Activated naive CD4-positive, alpha-beta T cell treated with anti-CD3 and anti-CD28 coated beads for 36 hours (primary cell): Measurements from ENCODE around the gene SCAPER. TPM values are rescaled to one million over a fixed set of nuclear protein-coding genes. Genes with fewer than 3 reads are reported as not detected.

Experiments
- CTCF ChIA-PET: fragments of 350-600 bp; sonication (Branson Sonifier 250); formaldehyde crosslinking; loops from one replicate; lab custom pipeline; 2021; ENCODE audit warnings: antibody characterized with exemption; lab: Charles Lee
- DNase-seq: peaks from one replicate; pipeline ENCODE4 v3.0.0-alpha.2; 2020
- H3K27ac Mint-ChIP-seq: one replicate; pipeline ENCODE4 v1.8.0; 2021; ENCODE audit warnings: mild to moderate bottlenecking, mixed read lengths
- H3K27me3 Mint-ChIP-seq: one replicate; pipeline ENCODE4 v1.8.0; 2021; ENCODE audit warnings: low read depth, mixed read lengths
- H3K36me3 Mint-ChIP-seq: one replicate; pipeline ENCODE4 v1.8.0; 2021; ENCODE audit warnings: low read depth, mixed read lengths
- H3K4me1 Mint-ChIP-seq: one replicate; pipeline ENCODE4 v1.8.0; 2021; ENCODE audit warnings: low read depth, mixed read lengths
- H3K4me3 Mint-ChIP-seq: one replicate; pipeline ENCODE4 v1.8.0; 2021; ENCODE audit warnings: mild to moderate bottlenecking, moderate library complexity, mixed read lengths
- H3K9me3 Mint-ChIP-seq: one replicate; pipeline ENCODE4 v1.8.0; 2021; ENCODE audit warnings: mixed read lengths
- intact Hi-C: fragments of 100-400 bp; cut with micrococcal nuclease; formaldehyde crosslinking; loops from one replicate; pipeline ENCODE4 v1.15.1; 2023
- total RNA-seq, 2 experiments: library from RNA; stranded (reverse); gene quantifications; one replicate each; pipeline ENCODE4 v1.2.3, GENCODE V29; 2021

Gene SCAPER, protein sequence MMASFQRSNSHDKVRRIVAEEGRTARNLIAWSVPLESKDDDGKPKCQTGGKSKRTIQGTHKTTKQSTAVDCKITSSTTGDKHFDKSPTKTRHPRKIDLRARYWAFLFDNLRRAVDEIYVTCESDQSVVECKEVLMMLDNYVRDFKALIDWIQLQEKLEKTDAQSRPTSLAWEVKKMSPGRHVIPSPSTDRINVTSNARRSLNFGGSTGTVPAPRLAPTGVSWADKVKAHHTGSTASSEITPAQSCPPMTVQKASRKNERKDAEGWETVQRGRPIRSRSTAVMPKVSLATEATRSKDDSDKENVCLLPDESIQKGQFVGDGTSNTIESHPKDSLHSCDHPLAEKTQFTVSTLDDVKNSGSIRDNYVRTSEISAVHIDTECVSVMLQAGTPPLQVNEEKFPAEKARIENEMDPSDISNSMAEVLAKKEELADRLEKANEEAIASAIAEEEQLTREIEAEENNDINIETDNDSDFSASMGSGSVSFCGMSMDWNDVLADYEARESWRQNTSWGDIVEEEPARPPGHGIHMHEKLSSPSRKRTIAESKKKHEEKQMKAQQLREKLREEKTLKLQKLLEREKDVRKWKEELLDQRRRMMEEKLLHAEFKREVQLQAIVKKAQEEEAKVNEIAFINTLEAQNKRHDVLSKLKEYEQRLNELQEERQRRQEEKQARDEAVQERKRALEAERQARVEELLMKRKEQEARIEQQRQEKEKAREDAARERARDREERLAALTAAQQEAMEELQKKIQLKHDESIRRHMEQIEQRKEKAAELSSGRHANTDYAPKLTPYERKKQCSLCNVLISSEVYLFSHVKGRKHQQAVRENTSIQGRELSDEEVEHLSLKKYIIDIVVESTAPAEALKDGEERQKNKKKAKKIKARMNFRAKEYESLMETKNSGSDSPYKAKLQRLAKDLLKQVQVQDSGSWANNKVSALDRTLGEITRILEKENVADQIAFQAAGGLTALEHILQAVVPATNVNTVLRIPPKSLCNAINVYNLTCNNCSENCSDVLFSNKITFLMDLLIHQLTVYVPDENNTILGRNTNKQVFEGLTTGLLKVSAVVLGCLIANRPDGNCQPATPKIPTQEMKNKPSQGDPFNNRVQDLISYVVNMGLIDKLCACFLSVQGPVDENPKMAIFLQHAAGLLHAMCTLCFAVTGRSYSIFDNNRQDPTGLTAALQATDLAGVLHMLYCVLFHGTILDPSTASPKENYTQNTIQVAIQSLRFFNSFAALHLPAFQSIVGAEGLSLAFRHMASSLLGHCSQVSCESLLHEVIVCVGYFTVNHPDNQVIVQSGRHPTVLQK (N-terminal part only)
- 10 to 100 TPM; 28.5 to 28.9 TPM for total RNA-seq

DNA sequence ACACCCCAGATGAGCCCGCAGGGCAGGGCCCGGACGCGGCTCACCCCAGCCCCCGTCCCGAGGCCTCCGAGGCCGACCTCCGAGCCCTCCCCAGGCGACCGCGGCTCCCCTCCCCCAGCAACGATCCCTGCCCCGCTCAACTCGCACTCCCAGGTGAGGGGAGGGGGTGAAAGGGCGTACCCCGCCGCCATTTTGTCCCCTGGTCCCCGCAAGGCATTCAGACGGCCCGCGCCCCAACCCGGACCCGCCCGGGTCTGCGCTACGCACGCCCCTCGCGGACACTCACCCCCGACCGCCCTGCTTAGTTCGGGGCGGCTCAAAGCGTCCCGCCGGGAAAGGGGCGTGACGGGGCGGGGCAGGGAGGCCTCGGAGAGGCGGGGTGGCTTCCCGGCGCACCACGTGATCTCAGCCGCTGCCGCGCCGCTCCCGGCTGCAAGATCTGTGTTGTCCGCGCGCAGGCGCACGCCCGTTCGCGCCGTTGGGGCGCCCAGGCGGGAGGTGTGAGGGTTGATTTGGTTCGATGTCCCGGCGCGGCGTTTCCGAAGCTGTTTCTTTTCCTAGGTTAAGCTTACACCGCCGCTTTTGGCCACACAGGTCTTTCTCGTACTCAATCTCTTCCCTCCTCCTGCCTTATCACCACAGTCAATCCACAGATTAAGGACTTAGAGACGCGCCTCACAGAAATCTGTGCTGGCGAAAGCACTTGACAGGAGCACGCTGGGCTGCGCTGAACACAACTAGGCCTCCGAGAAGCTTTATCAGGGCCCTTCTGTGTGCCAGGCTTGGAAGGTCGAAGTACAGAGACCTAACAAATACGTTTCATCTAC is at the start of gene SCAPER:
Gene SCAPER, minus strand, starts transcription at position 328 of the 827 bp plus-strand sequence. CDS start 21,523 bp downstream, outside the sequence.
- Mint-ChIP-seq H3K9me3 (no peaks in the 10 kb centered on the region), H3K4me1 (peaks cover 31% of the 10 kb centered on the region), H3K36me3 (no peaks in the 10 kb centered on the region), H3K4me3 (peak within 1 kb of the TSS; percentile 83), H3K27ac (peak within 1 kb of the TSS; percentile 91), H3K27me3 (no peaks in the 10 kb centered on the region)
- DNase-seq: peak; percentile 93
- CTCF ChIA-PET: interaction anchor here (0.9 to 1.5 kb wide), 5 partner anchors 8 to 70 kb away, joined by 3 to 4 read pairs (median 3); partner anchors contain the start of gene RCN2
- intact Hi-C loops: loop anchor here (1.0 to 10.0 kb wide), 3 partner anchors 26 to 520 kb away; partner anchors contain the start of genes HMG20A, PEAK1 and RCN2

DNA sequence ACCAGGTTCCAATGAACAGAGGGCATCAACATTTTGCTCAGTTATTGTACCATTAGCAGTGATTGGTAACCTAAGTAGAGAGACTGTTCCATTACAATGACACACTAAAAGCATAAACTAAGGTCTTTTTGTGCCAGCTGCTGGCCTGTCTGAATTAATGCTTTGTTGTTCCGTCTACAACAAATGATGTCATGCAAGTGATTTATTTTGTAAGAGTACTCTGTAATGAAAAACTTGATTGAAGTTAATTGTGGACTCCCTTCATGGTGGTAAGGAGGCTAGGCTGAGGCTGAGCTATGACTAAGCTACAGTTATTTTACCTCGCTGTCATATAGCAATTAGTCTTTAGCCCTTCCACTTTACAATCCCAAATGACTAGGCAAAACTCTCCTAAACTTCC is 49.6 kb upstream of the SCAPER start:
- Mint-ChIP-seq H3K27me3 (no peaks in the 10 kb centered on the region), H3K9me3 (no peaks in the 10 kb centered on the region), H3K36me3 (peaks cover 7% of the 10 kb centered on the region), H3K27ac (no peak overlapping the region), H3K4me1 (peaks cover 7% of the 10 kb centered on the region), H3K4me3 (no peak overlapping the region)
- intact Hi-C loops: no loop called here
- CTCF ChIA-PET: interaction anchor here (0.7 to 3.0 kb wide), 3 partner anchors 19 to 80 kb away, joined by 3 to 13 read pairs (median 4); no protein-coding TSS in a partner anchor
- DNase-seq: no peak

DNA sequence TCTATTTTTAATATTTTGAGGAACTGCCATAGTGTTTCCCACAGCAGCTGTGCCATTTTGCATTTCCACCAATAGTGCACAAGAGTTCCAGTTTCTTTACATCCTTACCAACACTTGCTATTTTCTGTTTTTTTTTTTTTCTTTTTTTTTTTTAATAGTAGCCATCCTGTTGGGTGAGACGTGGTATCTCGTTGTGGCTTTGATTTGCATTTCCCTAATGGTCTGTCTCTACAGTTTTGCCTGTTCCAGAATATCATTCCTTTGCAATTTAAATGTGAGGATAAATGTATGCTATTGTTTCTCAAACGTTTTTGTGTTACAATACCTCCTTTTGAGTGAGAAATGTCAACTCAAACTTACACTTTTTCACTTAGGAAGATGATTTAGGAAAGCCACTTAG is 48.8 kb upstream of the SCAPER start:
- H3K27me3 Mint-ChIP-seq: no peaks in the 10 kb centered on the region
- no peak overlapping the region for H3K27ac Mint-ChIP-seq
- no peaks in the 10 kb centered on the region for H3K9me3 Mint-ChIP-seq
- peaks cover 7% of the 10 kb centered on the region for H3K36me3 Mint-ChIP-seq
- no peak overlapping the region for H3K4me3 Mint-ChIP-seq
- no peak for DNase-seq
- intact Hi-C loops: no loop called here
- peaks cover 7% of the 10 kb centered on the region for H3K4me1 Mint-ChIP-seq
- CTCF ChIA-PET: interaction anchor here (0.9 to 3.0 kb wide), 2 partner anchors 19 to 33 kb away, joined by 4 to 13 read pairs; no protein-coding TSS in a partner anchor

DNA sequence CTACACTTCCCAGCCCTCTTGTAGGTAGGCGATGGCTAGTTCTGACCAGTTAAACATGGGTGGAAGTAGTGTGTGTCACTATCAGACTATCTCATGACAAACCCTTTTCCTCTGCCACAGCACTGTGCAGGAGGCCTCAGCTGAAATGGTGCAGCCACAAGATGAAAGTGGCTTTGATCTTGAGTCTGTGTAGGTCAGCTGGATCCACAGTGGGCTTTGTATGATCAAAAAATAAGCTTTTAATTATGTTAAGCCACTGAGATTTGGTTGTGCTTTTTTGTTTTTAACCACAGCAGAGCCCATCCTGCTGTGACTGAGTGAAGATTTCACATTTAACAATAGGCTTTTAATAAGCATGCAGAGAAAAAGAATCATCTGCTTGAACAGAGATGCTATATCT is 46.1 kb upstream of the SCAPER start:
- intact Hi-C loops: no loop called here
- Mint-ChIP-seq H3K9me3 (no peaks in the 10 kb centered on the region), H3K27ac (no peak overlapping the region), H3K27me3 (no peaks in the 10 kb centered on the region), H3K4me1 (peaks cover 7% of the 10 kb centered on the region), H3K36me3 (peaks cover 13% of the 10 kb centered on the region), H3K4me3 (no peak overlapping the region)
- no peak for DNase-seq
- CTCF ChIA-PET: interaction anchor here (0.9 to 1.6 kb wide), 2 partner anchors 9 to 22 kb away, joined by 3 to 5 read pairs; no protein-coding TSS in a partner anchor

DNA sequence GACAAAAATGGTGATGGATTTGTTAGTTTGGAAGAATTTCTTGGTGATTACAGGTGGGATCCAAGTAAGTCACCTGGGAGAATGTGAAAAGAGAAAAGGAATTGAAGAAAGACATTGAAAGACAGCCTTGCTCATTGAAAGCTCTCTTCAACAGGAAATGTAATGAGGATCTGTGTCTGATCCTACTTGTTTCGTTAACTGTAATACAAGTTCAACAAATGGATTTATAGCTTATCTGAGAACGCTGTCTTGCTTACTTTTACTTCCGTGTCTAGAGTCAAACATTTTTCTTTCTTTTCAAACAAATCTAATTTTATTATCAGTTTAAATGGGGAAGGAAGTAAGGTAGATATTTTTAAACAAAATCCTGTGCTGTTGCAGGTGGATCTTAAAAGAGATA is 42.3 kb upstream of the SCAPER start:
- no peak overlapping the region for H3K27ac Mint-ChIP-seq
- CTCF ChIA-PET: interaction anchor here (1.1 kb wide), 1 partner anchor 28 kb away, joined by 3 read pairs; no protein-coding TSS in a partner anchor
- intact Hi-C loops: no loop called here
- peaks cover 7% of the 10 kb centered on the region for H3K4me1 Mint-ChIP-seq
- H3K9me3 Mint-ChIP-seq: no peaks in the 10 kb centered on the region
- no peak for DNase-seq
- peaks cover 32% of the 10 kb centered on the region for H3K36me3 Mint-ChIP-seq
- H3K27me3 Mint-ChIP-seq: no peaks in the 10 kb centered on the region
- no peak overlapping the region for H3K4me3 Mint-ChIP-seq

DNA sequence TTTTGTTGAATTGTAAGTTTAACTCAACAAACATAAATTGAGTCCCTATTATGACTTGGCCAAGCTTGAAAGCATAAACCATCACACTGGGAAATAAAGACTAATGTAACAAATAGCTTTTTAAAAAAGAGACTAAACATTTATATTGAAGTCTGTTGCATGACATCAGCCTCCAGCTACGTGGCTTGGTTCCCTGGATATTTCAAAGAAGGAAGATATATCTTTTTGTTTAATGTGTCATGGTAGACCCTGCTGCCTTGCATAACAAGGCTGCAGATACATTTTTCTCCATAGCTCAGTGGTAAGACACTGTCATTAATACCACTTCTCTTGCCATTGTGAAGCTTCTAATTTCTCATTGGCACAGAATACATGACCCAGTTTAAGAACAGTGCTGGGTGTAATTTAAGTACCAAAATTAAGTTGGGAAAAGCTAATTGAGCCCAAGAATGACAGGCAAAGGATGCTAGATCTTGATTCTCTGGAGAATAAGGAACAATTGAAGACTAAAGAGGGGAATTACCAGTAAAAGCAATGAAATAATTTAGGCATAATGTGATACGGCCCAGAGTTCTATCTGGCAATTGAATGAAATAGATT is 40.5 kb upstream of the SCAPER start:
- no peak for DNase-seq
- Mint-ChIP-seq H3K36me3 (peaks cover 28% of the 10 kb centered on the region), H3K27ac (no peak overlapping the region), H3K9me3 (no peaks in the 10 kb centered on the region), H3K4me3 (no peak overlapping the region), H3K27me3 (no peaks in the 10 kb centered on the region), H3K4me1 (no peaks in the 10 kb centered on the region)
- intact Hi-C loops: no loop called here
- CTCF ChIA-PET: interaction anchor here (1.3 kb wide), 1 partner anchor 28 kb away, joined by 4 read pairs; no protein-coding TSS in a partner anchor

DNA sequence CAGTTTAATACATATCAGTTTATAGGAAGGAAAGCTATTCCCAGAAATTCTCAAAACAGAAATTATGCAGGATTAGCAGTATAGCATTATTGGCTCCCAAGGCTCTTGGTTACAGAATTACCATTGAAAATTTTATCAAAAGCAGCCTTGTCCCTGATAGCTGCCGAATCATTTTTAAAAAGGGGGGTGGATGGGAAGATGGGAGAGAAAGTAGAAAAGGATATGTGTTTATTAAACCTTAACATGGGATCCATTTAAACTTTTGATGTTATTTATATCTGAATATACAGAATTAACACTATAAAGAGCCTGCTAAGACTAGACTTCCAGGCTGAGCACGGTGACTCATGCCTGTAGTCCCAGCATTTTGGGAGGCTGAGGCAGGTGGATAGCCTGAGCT is 37.2 kb upstream of the SCAPER start:
- Mint-ChIP-seq H3K4me3 (no peak overlapping the region), H3K27me3 (no peaks in the 10 kb centered on the region), H3K9me3 (no peaks in the 10 kb centered on the region), H3K4me1 (peaks cover 5% of the 10 kb centered on the region), H3K27ac (no peak overlapping the region), H3K36me3 (peaks cover 26% of the 10 kb centered on the region)
- no peak for DNase-seq
- CTCF ChIA-PET: interaction anchor here (0.8 to 1.4 kb wide), 4 partner anchors 8 to 601 kb away, joined by 3 to 5 read pairs (median 3); no protein-coding TSS in a partner anchor
- intact Hi-C loops: no loop called here

DNA sequence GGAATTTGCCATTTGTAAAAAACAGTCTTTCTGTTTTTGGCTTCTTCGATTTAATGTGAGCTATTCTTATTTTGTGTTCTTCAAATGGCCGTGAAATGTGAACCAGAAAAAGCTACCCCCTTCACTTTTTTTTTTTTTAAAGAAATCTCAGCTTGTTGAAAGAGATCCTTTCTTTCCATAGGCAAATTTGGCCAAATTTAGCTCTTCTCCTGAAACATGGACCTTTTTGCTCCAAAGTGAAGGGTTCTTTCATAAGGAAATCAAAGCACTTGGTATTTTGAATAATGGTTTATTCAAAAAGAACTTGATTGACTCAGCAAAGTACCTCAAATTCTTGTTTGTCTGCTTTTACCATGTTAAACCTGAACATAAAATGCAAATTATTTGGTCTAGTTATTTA is 36.5 kb upstream of the SCAPER start:
- no peak for DNase-seq
- CTCF ChIA-PET: interaction anchor here (0.6 to 1.4 kb wide), 13 partner anchors 9 to 1505 kb away, joined by 3 to 5 read pairs (median 3); no protein-coding TSS in a partner anchor

DNA sequence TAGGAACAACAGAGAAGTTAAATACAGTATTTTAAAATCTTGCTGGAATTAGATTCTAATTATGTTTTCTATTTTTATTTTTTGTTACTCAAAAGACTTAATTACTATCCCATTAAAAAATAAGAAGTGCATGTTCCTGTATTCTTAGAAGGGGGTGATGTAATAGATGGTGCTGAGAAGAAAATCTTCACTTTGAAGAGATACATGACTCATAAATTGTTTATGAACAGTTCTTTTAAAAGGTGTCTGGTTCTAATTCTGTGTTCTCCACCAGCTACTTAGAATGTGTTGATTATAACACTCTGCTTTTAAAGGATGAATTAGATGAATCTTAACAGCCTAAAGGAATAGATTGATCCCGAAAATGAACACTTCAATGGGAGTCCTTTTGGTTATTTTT is 34.6 kb upstream of the SCAPER start:
- Mint-ChIP-seq H3K9me3 (no peaks in the 10 kb centered on the region), H3K27ac (peak overlapping the region; percentile 59), H3K36me3 (peaks cover 28% of the 10 kb centered on the region), H3K4me3 (no peak overlapping the region), H3K4me1 (peaks cover 13% of the 10 kb centered on the region), H3K27me3 (no peaks in the 10 kb centered on the region)
- intact Hi-C loops: loop anchor here (2.0 kb wide), 1 partner anchor 481 kb away; the partner anchor contains the start of genes HMG20A and PEAK1
- DNase-seq: no peak
- CTCF ChIA-PET: no interaction called here

More for the DNA sequence above, 36.5 kb upstream of the SCAPER start:
- H3K36me3 Mint-ChIP-seq: peaks cover 26% of the 10 kb centered on the region
- no peaks in the 10 kb centered on the region for H3K9me3 Mint-ChIP-seq
- H3K4me3 Mint-ChIP-seq: no peak overlapping the region
- H3K27me3 Mint-ChIP-seq: no peaks in the 10 kb centered on the region
- peaks cover 5% of the 10 kb centered on the region for H3K4me1 Mint-ChIP-seq
- intact Hi-C loops: loop anchor here (2.0 kb wide), 1 partner anchor 479 kb away; the partner anchor contains the start of genes HMG20A and PEAK1
- no peak overlapping the region for H3K27ac Mint-ChIP-seq

DNA sequence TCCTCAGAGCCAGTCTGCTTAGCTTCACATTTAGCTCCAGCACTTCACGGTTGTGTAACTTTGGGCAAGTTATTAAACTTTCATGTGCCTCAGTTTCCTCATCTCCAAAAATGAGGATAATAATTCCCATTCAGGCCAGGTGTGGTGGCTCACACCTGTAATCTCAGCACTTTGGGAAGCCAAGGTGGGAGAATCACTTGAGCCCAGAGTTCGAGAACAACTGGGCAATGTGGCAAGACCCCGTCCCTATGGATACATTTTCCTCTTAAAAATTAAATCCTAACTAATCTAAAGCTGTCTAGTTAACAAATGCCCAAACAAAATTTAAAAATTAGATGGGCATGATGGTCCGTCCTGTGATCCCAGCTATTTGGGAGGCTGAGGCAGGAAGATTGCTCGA is 33.6 kb upstream of the SCAPER start:
- intact Hi-C loops: no loop called here
- no peaks in the 10 kb centered on the region for H3K9me3 Mint-ChIP-seq
- CTCF ChIA-PET: interaction anchor here (1.5 kb wide), 1 partner anchor 604 kb away, joined by 4 read pairs; no protein-coding TSS in a partner anchor

More for the DNA sequence above, 33.6 kb upstream of the SCAPER start:
- H3K4me1 Mint-ChIP-seq: peaks cover 14% of the 10 kb centered on the region
- no peak for DNase-seq
- no peak overlapping the region for H3K4me3 Mint-ChIP-seq
- peaks cover 23% of the 10 kb centered on the region for H3K36me3 Mint-ChIP-seq
- no peaks in the 10 kb centered on the region for H3K27me3 Mint-ChIP-seq
- no peak overlapping the region for H3K27ac Mint-ChIP-seq
